Hepatic stellate cell (primary cell): ENCODE measurements around the gene SEC22B.
A peak's percentile ranks its signal among the peaks of the same experiment; 100 is the strongest.
"Not testable (repeated sequence)": the region's sequence is repeated elsewhere in the genome, so short reads cannot be mapped to it uniquely, and the experiment has no call there.

Experiments
- DNase-seq: peaks from one replicate; pipeline ENCODE4 v3.0.0; 2011; ENCODE audit warnings: low spot score

Gene SEC22B

DNA sequence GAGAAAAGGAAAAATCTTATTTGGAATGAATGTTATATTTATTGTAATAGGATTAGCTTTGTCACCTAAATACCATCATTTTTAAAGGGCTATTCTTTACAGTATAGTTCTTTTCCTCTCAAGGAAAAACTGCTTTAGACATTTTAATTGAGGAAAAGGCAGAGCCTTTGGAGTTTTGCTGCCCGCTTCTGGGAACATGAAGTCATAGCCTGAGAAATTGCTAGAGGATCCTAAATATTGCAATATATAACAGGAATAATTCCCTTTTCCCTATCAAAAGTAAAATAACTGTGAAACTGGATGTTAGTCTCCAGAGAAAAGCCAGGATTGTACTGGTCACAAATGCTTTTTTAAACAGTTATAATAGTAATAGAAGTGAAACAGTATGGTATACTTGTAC is 30.5 kb downstream of the SEC22B start:
- DNase-seq, result not testable (repeated sequence)

DNA sequence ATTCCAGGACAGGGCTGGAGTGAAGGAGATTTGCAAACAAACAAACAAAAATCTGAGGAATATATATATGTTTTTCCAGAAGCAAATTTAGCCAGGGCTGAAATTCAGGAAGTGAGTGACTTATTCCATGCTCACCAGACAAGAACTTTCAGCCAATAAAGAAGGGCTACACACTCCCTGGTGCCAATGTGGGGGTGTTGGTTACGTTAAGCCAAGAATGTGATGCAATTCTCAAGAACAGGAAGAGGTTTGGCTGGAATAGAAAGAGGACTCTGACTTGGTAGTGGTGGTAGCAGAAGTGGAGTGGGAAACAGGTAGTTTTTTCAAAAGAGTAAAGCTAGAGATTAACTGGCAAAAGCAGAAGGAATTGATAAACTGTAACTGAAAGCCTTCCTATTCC is 31.7 kb downstream of the SEC22B start:
- not testable (repeated sequence) for DNase-seq

DNA sequence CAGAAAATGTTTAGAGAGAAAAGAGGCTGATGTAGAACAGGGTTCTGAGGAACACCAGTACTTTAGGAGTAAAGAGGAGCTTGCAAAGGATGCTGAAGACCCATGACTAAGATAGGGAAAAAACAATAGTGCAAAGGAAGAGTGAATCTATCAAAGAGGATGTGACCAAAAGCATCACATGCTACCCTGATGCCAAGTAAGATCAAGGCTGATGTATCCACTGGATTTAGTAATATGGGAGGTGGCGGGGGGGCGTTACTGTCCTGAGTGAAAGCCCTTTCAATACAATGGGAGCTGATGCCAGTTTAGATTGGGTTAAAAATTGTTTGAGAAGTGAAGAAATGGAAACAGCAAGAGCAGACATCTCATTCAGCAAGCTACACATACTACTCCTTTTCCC is 32.2 kb downstream of the SEC22B start:
- DNase-seq, result not testable (repeated sequence)

DNA sequence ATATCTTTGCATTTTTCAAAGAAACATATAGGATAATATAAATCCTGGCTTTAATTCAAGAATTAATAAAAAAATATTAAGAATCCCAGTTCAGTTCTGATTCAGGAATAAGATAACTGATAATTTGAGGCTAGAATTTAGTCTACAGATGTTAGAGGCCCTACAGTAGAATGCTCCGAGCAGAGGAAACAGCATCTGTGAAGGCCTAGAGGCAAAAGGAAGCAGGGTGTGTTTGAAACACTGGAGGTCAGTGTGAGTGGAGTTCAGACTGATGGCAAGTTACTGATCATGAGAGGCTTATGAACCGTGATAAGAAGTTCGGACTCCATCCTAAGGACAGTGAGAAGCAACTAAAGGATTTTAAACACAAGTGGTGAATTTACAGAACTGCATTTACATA is 33.0 kb downstream of the SEC22B start:
- not testable (repeated sequence) for DNase-seq

DNA sequence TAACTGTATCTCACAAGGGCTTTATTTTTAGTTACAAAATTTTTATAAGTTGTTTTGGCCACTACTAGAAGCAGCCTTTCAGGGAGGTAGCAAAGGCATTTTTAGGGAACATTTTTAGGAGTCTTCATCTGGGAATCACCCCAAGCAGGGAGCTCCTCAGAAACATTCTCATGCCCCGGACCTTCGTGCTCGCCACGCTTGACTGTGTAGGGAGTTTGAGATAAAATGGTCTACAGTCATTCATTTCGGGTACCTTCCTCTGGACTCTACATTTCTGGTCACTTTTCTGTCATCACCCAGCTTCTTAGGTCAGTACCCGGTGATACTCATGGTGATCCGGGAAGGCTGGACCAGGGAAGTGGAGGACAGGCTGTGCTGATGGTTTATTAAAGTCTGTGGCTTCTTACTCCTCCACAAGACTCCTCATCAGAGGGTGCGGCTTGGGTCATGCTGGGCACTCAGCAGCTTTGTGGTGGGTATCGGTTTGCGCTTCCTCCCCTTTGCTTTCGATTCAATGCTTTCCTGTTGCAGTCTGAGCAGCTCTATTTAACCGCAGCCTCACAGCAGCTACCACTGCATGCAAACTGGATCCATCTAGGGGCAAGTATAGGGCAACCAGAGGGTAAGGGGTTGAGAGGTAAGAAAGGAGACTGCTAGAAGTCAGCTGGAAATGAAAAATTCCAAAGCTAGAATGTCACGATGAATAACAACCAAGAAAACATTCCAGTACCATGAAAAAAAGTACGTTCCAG is 33.6 kb downstream of the SEC22B start:
- DNase-seq, result peak; percentile 2

DNA sequence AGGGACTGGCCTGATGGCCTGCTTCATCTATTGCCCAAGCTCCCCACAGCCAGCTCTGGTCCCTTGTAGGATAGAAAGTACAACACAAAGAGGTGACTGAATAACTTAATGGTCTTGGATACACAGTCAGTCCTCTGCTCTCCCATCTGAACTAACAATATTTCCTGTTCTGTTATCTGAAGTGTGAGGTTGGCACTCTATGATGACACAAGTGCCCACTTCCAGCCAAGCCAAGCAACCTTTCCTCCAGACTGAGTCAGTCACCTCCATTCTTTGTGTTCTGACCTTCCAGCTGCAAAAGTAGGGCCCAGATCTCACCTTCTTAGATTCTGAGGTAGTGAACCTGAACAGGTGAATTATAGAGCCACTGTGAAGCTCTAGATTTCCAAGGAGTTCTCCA is 34.5 kb downstream of the SEC22B start:
- not testable (repeated sequence) for DNase-seq

DNA sequence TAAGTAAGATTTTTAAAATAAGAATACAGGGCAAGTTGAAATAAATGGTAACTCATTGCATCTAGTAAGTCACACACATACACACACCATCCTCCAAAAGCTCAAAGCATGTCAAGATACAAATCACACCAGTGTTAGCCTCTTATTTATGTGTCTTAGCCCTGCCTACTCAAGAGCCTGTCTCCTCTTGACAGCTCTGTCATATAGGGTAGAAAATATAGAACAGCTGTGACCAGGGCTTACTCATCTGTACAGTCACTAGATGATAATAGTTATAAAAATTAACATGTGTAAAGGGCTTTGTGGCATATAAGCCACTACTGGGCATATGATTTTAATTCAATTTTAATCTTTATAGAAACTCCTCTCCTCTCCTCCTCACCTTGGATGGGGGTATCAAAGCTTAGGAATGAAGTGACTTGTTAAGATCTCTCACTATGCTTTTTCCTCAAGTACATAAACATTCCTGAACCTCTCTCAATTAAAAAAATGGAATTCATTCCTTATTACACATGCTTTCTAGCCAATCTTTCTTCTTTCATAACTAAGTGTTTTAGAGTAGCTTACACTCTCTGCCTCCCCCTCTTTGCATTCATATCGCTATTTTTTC is 35.6 kb downstream of the SEC22B start:
- DNase-seq, result not testable (repeated sequence)

DNA sequence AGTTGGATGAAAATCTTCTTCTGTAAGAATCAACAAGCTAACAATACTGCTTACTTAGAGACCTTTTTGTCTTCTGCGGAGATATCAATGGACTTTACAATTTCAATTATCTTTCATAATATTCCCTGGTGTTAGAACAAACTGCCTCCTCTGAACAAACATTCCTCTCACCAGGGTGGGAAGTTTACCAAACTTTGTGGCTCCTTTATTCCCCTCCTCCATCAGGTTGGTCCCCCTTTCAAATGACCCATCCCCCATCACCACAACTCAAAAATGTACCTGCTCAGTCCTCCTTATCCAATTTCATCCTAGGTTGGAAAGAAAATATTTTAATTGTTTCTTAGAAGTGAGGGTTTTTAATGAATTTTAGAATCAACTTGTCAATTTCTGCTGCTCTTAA is 40.2 kb downstream of the SEC22B start:
- DNase-seq, result not testable (repeated sequence)

DNA sequence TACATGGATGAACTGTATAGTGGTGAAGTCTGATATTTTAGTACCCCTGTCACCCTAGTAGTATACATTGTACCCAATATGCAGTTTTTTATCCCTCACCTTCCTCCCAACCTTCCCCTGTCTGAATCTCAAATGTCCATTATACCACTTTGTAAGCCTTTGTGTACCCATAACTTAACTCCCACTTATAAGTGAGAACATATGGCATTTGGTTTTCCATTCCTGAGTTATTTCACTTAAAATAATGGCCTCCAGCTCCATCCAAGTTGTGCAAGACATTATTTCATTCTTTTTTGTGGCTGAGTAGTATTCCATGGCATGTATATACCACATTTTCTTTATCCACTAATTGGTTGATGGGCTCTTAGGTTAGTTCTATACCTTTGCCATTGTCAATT is 42.4 kb downstream of the SEC22B start:
- DNase-seq, result not testable (repeated sequence)

DNA sequence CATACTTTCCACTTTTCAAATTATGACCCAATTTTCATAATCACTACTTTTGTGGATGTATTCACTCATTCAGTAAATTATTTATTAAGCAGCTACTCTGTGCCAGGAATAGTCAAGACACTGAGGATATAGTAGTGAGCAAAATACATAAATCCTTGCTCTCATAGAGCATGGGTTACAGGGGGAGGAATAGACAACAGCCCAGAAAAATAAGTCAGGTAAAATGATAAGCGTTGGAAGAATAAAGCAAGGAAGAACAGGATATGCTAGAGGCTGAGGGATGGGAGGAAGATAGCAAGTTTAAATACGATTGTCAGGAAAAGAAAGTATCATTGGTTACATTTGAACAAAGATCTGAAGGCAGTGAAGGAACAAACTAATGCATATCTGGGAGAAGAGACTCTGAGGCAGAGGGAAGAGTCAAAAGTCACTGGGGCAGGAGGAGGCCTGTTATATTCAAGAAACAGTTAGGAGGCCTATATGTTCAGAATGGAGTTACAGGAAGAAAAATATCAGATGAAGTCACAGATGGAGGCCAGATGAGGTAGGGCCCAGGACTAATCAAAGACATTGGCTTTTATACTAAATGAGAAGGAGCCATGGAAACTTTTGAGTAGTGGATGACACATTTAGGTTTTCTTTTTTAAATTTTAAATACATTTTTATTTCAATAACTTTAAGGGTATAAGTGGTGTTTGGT is 42.9 kb downstream of the SEC22B start:
- DNase-seq, result no peak

DNA sequence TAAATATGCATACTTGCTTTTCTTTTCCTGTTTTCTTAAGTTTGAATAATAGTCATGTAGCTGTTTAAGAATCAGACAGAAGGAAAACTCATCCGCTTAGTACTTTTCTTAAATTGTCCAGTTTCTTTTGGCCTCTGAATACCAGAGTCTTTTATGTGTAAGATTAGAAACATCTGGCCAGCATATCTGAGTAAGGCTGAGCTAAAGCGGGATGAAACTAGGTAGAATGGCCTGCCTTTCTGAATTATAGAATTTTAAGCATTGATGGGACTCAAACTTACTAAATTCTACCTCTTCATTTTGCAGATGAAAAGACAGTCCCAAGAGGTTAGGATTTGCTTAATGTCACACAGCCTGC is 43.9 kb downstream of the SEC22B start:
- DNase-seq, result not testable (repeated sequence)

DNA sequence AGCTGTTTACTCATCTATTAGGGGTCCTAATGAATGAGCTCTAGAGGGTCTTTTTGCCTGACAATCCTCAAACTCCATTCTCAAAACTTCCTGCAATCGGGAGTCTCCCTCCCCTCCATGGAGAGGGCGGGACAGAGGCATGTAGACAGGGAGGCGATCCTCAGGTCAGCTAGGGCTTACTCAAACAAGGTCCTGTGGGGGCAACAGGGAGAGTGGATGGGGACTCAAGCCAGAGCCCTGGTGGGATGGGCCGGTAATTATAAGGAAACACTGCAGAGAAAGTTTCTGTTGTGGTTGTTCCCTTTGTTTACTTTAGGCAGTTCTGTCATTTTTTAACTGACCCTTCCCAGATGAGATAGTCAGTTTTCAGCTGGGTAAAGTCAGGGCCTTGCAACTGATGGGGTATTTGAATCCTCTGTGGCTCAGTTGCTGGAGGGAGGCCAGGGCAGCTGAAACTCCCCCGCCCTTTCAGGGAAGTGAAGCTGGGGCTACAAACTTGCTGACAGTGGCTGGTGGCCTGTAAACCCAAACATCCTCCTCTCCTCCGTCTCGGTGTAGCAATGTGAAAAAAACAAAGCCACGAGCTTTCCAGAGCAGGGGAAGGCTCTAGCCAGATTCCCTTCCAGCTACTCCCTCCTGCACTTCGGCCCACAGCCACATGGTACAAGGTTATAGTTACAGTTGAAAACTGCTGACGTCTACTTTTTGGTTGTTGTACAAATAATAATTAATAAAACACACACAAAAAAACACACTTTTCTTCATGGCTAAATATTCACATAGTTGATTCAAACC is 44.5 kb downstream of the SEC22B start:
- not testable (repeated sequence) for DNase-seq

DNA sequence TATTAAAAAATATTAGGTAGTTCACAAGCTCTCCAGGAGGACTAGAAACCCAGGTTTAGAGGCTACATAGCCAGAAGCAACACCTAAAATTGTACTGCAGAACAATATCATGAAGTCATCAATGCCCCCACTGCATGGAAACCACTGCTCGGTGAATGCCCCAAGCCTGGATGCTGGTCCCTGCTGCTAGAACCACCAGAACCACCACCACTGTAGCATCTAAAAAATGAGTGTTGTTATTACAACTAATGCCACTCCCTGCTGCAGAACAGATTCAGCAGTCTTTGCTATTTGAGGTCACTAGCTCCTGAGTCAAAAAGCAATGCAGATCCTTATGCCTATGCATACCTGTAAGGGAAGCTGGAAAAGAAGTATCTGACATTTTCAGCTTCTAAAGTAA is 48.4 kb downstream of the SEC22B start:
- not testable (repeated sequence) for DNase-seq

DNA sequence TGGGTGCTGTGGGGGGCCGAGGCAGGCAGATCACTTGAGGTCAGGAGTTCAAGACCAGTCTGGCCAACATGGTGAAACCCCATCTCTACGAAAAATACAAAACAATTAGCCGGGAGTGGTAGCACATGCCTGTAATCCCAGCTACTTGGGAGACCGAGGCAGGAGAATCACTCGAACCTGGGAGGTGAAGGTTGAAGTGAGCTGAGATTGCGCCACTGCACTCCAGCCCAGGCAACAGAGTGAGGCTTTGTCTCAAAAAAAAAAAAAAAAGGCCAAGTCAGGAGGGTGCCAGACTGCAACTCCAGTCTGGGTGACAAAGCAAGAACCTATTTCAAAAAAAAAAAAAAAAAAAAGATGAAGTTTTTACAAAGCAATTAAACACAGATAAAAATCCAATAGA is 50.1 kb downstream of the SEC22B start:
- not testable (repeated sequence) for DNase-seq

DNA sequence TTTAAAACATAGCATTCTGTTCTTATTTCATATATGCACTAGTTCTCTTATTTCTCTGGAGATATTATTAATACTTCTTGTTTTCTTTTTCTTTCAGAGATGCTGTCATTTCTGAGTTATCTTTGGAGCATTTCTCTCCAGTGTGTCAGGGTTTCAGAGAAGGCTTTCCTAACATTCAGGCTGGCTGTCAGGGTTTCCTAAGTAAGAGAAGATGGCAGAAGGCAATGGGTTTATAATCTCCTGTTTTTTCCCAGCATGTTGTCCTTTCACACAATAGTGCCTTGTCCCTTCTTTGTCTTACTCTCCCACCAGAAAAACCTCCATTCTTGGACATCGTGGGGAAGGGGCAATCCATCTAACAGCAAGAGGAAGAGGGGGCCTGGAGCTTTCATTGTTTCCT is 51.7 kb downstream of the SEC22B start:
- not testable (repeated sequence) for DNase-seq

DNA sequence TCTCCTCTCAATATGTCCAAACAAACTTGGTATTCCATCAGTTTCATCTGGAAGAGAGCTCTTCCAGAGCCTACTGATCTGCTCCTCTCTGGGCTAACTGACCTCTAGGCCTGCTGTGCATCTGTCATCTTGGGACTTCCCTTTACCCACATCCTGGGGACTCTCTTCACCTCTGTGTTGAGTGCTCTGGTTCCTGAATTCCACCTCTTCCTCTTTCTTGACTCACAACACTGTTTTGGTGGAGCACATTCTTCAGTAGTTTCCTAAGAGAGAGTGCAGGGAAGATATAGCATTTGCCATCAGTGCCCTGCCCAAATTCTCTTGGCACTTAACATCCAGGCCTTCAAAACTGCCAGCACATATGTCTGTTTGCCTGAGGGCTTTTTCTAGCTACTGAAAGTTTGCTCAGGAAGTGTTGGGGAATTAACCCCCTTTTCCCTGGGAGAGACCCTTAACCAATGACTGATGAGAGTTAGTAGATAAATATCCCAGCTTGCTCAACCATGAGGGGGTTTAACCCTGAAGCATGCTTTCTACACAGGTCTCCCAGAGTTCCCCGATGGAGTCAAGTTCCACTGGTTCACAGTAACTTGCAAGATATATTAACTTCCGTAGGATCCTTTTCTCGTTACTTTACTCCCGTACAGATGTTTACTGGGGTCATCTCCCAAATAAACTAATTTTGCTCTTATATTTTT is 52.4 kb downstream of the SEC22B start:
- DNase-seq, result not testable (repeated sequence)

DNA sequence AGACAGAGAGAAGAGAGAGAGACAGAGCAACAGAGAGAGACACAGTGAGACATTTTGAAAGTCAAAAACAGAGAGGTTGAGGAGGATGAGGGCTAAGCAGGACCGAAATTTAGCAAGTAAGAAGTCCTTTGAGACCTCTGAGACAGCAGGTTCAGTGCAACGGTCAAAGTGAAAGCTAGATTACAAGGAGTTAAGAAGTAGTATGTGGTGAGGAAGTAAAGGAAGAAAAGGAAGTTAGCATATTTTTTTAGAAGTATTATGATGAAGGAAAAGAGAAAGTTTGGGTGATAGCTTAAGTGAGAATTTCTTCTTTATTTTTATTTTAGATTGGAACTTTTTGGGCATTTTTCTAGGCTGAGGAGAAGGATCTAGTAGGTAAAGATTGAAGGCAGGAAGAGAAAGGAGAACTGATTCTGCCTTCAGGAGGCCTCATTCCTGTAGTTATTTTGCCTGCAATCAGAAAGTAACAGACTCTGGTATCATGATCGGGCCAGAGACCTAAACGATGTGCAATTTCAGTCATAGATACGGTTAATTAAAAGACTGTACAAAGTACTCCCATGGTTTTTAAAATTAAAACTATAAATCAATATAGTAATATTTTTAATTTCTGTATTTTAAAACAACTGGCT is 53.9 kb downstream of the SEC22B start:
- not testable (repeated sequence) for DNase-seq

DNA sequence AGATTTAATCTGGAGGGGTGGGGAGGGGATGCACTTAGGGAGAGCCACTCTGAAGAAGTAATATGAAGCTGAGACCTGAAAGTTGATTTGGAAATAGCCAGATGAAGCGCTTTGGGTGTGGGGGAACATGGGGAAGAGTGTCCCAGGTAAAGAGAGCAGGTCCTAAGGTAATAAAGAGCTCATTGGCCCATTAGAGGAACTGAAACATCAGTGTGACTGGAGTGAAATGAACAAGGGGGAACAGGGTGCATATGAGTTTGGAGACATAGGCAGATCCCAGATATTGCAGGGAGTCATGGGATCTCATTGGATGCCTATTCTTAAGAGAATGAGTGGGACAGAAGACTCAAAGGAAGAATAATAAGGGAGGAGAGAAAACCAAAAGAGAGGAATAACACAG is 54.5 kb downstream of the SEC22B start:
- not testable (repeated sequence) for DNase-seq

DNA sequence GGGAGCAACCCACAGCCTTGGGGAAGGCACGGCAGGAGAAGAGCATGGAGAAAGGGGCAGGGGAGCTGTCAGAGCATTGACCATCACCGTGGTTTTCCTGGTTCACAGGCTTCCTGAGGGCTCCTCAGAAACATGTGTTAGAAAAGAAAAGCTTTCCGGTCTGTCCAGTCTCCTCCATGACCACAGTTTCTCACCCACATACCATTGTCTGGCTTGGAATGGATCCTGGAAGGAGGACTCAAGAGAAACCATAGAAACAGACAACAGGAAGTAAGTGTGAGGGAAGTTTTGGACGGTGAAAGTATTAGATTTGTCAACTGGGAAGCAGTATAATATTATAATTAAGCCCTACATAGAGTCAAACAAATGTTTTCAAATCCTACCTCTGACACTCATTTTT is 55.8 kb downstream of the SEC22B start:
- DNase-seq, result not testable (repeated sequence)

DNA sequence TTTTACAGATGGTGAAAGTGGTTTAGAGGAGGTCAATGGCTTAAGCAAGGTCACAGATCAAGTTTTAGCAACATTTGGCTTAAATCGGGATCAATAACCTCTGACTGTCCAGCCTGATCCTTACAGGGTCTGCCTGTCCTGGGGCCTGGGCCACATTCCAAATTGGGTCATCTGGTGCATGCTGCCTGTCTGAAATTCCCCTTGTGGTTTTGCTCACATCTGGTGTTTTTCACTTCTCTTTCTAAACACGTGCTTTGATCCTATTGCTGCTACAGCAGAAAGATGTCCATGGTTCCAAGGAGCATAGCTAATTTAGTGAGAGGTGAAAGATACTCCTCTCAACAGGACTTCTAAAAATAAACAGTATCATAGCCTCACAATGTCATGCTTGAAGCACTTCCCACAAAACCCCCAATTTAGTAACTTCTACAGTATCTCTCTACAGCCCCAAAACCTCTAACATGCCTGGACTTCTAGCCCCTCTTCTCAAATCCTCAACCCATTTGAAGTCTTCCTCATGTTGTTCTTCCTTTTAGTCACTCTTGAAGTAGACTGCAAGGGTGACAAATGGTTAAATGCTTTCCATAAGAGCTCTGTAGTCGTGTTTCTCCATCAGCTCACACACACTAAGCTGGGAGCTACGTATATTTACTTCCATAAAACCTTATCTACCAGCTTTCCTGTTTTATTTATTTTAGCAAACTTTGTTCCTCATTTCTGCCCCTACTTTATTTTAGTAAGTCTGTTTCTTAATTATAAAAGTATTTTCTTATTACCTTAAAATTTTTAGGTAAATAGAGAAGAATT is 58.7 kb downstream of the SEC22B start:
- DNase-seq, result not testable (repeated sequence)
